Iris pigment epithelial cell (primary cell): ENCODE data around the gene NCK1.
"Not testable (repeated sequence)": the region's sequence is repeated elsewhere in the genome, so short reads cannot be mapped to it uniquely, and the experiment has no call there.

Source experiments
- DNase-seq: peaks from one replicate; pipeline ENCODE4 v3.0.0-alpha.2; 2011; ENCODE audit warnings: low read depth

NCK1 gene

DNA sequence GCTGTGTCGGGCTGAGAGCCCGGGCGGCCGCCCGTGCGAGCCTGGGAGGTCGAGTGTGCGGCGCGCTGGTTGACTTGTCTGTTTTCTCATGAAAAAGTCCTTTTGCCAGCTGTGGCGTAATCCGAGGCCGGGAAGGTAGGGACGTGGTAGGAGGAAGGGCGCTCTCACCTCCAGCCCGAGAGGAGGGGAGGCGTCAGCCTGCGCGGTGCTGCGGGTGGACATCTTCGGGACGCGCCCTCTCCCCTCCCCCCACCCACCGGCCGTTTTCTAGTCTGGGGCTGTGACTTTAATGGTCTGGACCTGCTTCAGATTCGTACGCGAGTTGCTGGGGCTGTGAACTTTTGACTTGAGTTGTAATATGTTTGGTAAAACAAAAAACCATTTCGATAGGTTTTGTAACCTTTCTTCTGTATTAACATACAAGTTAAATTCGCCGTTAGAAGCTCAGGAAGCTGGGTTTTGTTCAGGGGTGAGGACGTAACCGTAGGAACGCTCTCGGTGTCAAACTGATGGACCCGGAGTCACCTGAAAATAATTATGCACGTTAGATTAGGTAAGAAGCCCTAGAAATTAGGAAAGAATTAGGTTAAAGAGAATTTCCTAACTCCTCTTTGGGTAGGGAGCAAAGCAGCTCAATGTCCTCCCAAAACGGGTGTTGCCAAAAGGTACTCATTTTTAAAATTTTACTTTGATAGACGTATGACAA is 762 bp downstream of the NCK1 start:
- peak; percentile 75 for DNase-seq

DNA sequence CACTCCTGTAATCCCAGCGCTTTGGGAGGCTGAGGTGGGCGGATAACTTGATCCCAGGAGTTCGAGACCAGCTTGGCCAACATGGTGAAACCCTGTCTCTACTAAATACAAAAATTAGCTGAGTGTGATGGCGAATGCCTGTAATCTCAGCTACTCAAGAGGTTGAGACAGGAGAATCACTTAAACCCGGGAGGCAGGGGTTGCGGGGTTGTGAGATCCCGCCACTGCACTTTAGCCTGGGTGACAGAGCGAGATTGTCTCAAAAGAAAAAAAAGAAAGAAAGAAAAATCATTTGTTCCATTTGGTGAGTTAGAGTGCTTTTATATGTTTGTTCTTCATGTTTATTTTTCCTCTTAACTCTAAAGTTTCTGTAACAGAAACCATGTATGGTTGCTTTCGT is 7.3 kb downstream of the NCK1 start:
- DNase-seq, result no peak

DNA sequence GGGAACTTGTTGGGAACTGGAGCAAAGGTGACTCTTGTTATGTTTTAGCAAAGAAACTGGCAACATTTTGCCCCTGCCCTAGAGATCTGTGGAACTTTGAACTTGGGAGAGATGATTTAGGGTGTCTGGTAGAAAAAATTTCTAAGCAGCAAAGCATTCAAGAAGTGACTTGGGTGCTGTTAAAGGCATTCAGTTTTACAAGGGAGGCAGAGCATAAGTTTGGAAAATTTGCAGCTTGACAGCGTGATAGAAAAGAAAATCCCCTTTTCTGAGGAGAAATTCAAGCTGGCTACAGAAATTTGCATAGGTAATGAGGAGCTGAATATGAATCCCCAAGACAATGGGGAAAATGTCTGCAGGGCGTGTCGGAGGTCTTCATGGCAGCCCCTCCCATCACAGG is 10.2 kb downstream of the NCK1 start:
- DNase-seq, result not testable (repeated sequence)

- not testable (repeated sequence) for DNase-seq
Measured at GRCh38 chr3:136879510-136879909, 17.5 kb downstream of the NCK1 start.

DNA sequence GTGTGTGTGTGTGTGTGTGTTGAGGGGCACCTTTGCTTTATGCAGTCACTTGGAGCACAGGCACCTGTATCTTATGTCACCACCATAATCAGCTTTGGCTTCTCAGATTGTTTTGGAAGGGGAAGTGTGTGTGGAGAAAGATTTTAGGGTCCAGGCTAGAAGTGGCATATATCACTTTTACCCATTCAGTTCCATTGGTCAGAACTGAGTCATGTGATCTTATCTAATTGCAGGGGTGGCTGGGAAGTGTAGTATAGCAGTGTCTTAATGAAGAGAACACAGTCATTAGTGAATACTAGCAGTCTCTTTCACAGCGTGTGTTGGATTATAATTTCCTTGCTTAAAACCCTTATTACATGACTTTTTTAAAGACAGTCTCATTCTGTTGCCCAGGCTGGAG is 20.6 kb downstream of the NCK1 start:
- DNase-seq, result no peak

DNA sequence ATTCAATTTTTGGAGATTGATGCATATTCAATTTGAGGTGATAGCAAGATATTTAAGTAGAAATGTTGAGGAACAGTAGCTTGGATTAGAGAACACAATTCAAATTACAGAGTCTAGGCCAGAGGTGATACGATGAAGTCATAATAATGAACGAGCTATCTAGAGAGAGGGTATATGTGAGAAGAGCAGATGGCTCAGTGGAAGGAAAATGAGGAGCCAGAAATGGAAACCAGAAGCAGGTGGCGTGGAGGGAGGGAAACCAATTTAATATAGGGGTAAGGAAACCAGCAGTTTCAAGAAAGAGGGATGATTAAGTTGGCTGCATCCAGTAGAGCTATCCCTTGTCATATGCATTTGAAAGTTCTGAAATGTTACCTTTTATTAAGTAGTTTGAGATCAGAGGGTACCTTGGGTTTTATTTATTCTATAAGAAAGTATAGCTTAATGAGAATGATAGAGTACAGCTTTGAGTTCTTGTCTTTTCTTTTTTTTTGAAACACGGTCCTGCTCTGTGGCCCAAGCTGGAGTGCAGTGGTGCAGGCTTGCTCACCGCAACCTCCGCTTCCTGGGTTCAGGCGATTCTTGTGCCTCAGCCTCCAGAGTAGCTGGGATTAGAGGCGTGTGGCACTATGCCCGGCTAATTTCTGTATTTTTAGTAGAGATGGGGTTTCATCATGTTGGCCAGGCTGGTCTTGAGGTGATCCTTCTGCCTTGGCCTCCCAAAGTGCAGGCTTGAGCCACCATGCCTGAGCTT is 22.1 kb downstream of the NCK1 start:
- no peak for DNase-seq

- no peak for DNase-seq
Measured at GRCh38 chr3:136885357-136886213, 23.6 kb downstream of the NCK1 start.

DNA sequence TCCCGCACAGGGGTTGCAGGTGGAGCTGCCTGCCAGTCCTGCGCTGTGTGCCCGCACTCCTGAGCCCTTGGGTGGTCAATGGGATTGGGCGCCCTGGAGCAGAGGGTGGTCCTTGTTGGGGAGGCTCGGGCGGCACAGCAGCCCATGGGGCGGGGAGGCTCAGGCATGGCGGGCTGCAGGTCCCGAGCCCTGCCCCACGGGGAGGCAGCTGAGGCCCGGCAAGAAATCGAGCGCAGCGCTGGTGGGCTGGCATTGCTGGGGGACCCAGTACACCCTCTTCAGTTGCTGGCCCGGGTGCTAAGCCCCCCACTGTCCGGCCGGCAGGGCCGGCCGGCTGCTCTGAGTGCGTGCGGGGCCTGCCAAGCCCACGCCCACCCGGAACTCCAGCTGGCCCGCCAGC is 27.9 kb downstream of the NCK1 start:
- no peak for DNase-seq

DNA sequence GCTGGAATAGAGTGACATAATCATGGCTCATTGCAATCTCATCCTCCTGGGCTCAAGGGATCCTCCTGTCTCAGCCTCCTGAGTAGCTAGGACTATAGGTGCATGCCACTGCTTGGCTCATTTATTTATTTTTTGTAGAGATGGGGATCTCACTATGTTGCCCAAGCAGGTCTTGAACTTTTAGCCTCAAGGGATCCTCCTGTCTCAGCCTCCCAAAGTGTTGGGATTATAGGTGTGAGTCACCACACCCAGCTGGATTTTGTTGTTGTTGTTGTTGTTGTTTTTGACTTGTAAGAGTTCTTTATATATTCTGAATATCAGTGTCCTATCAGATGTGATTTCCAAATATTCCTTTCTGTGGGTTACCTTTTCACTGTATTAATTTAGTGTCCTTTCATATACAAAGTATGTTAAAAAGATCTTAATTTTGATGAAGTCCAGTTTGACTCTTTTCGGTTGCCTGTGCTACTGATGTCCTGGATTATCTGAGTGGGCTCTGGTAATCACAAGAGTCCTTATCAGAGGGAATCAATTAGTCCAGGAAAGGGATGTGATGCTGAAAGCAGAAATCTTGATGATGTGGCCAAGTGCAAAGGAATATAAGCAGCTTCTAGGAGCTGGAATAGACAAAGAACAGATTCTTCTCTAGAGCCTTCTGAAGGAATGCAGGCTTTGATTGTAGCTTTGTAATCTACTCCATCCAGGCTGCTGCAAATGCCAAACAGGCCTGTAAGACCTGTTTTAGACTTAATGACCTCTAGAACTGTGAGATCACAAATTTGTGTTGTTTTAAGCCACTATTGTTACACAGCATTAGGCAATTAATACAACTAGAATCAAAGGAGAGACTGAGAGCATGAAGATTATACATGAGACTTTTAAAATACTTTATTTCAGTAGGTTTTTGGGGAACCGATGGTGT is 30.2 kb downstream of the NCK1 start:
- no peak for DNase-seq

- peak; percentile 93 for DNase-seq
Measured at GRCh38 chr3:136893848-136894443, 31.9 kb downstream of the NCK1 start.

GRCh38 chr3:136897171-136897570 is 35.2 kb downstream of the NCK1 start:
- not testable (repeated sequence) for DNase-seq

- no peak for DNase-seq
Measured at GRCh38 chr3:136898549-136898948, 36.5 kb downstream of the NCK1 start.

GRCh38 chr3:136898954-136899353 is 36.9 kb downstream of the NCK1 start:
- DNase-seq, result no peak

GRCh38 chr3:136899622-136900158 is 37.7 kb downstream of the NCK1 start:
- no peak for DNase-seq

- not testable (repeated sequence) for DNase-seq
Measured at GRCh38 chr3:136900694-136901093, 38.7 kb downstream of the NCK1 start.

DNA sequence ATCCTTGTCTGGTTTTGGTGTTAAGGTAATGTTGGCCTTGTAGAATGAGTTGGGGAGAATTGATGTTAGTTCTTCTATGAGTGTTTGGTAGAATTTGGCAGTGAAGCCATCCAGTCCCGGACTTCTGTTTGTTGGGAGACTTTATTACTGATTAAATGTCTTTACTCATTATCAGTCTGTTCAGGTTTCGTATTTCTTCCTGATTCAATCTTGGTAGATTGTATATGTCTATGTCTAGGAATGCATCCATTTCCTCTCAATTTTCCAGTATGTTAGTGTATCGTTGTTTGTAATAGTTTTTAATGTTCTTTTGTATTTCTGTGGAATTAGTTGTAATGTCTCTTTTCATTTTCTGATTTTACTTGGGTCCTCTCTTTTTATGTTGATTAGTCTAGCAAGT is 39.4 kb downstream of the NCK1 start:
- DNase-seq, result peak; percentile 63

DNA sequence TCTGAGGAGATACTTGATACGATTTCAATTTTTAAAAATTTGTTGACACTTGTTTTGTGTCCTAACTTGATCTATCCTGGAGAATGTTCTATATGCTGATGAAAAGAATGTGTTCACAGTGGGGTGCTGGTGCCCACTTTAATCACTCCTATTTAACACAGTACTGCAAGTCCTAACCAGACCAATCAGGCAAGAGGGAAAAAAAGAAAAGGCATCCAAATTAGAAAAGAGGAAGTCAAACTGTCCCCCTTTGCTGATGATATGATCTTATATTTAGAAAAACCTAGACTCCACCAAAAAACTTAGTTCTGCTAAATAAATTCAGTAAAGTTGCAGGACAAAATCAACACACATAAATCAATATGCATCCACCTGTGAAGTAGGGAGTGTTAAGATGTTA is 40.5 kb downstream of the NCK1 start:
- DNase-seq, result not testable (repeated sequence)

- DNase-seq, result no peak
Measured at GRCh38 chr3:136903899-136904298, 41.9 kb downstream of the NCK1 start.

DNA sequence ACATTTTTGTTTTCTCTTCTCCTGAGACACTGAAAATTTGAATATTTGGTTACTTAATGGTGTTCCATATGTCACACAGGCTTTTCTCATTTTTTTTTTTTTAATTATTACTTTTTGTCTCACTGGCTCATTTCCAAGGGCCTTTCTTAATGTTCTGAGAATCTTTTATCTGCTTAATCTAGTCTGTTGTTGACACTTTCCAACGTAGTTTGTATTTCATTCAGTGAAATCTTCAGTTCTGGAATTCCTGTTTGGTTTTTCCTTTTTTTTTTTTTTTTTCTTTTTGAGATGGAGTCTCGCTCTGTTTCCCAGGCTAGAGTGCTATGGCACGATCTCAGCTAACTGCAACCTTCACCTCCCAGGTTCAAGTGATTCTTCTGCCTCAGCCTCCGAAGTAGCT is 42.7 kb downstream of the NCK1 start:
- DNase-seq, result no peak

DNA sequence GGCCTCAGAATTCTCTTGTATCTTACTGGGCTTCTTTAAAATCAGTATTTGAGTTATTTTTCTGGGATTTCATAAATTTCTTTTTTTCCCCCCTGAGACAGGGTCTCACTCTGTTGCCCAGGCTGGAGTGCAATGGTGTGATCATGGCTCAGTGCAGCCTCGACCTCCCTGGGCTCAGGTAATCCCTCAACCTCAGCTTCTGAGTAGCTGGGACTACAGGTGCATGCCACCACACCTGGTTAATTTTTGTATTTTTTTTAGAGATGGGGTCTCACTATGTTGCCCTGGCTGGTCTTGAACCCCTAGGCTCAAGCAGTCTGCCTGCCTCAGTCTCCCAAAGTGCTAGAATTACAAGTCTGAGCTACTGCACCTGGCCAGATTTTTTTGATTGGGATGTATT is 43.5 kb downstream of the NCK1 start:
- DNase-seq, result no peak

- no peak for DNase-seq
Measured at GRCh38 chr3:136906725-136907124, 44.7 kb downstream of the NCK1 start.
